IMR-90 (cell line): ENCODE data around the gene ELANE.

Experiments
- CEBPB ChIP-seq: IDR thresholded peaks from 2 replicates; pipeline ENCODE4 v1.6.1; 2012; ENCODE audit warnings: low read depth, low read length, improper control_type of control experiment
- CHD1 ChIP-seq: IDR thresholded peaks from 2 replicates; pipeline ENCODE4 v1.6.1; 2012; ENCODE audit warnings: low read depth, low read length, improper control_type of control experiment
- CTCF ChIP-seq: conservative IDR thresholded peaks from 2 replicates; pipeline ENCODE4 v1.5.1; 2012; ENCODE audit warnings: mild to moderate bottlenecking, low read depth, low read length, improper control_type of control experiment
- FOS ChIP-seq: fragments of 150-350 bp; IDR thresholded peaks from 2 replicates; pipeline ENCODE4 v1.6.1; 2016; ENCODE audit warnings: low read depth, low read length
- MAZ ChIP-seq: IDR thresholded peaks from 2 replicates; pipeline ENCODE4 v1.6.1; 2012; ENCODE audit warnings: low read depth, mild to moderate bottlenecking, low read length, improper control_type of control experiment, moderate library complexity, borderline replicate concordance
- MXI1 ChIP-seq: IDR thresholded peaks from 2 replicates; pipeline ENCODE4 v1.6.1; 2012; ENCODE audit warnings: low read depth, mild to moderate bottlenecking, low read length, moderate library complexity, borderline replicate concordance
- POLR2A ChIP-seq: IDR thresholded peaks from 2 replicates; pipeline ENCODE4 v1.6.1; 2012; ENCODE audit warnings: mild to moderate bottlenecking, low read depth, low read length
- RCOR1 ChIP-seq: IDR thresholded peaks from 2 replicates; pipeline ENCODE4 v1.6.1; 2012; ENCODE audit warnings: mild to moderate bottlenecking, low read length, improper control_type of control experiment; ENCODE audit not compliant: insufficient replicate concordance
- SMC3 ChIP-seq: fragments of 150-350 bp; IDR thresholded peaks from 2 replicates; pipeline ENCODE4 v1.6.1; 2016; ENCODE audit warnings: low read depth, mild to moderate bottlenecking, antibody characterized with exemption, low read length, moderate library complexity

GRCh38 chr19:858868-859843 is 7.1 kb downstream of the ELANE start, which contains the start of gene CFD:
- no peak for TF ChIP-seq CTCF
- no peak for TF ChIP-seq MXI1
- peak; percentile 23; the same call in 1 of the 2 replicates for TF ChIP-seq CEBPB
- TF ChIP-seq CHD1 = no peak
- TF ChIP-seq SMC3 = no peak
- TF ChIP-seq POLR2A = no peak
- no peak for TF ChIP-seq FOS
- no peak for TF ChIP-seq RCOR1
- no peak for TF ChIP-seq MAZ
